ENCODE results near the gene HS3ST4.

DNA sequence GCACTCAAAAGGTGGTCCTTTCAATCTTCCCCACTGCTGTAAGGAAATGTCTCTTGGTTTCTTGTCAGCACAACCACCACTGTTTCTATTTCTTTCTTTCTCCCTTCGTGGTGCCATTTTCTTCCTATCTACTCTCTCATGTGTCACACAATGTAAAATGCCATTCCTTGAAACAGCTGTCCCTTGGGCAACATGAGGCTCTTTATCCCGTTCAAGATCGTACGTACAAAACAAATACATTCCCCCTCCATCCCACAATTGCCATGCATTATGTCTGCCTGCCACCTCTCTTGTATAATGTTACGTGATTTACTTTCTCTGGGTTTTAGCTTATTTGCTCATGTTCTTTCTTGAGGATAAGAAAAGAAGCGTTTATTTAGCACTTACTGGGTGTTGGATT, 410.6 kb downstream of the HS3ST4 start:
- TF ChIP-seq POLR2AphosphoS5 (IDR thresholded peaks at IDR 0.05; ENCODE audit: low read depth) (no peak), EZH2phosphoT487 (IDR thresholded peaks at IDR 0.05; ENCODE audit: unreplicated experiment) (no peak), CREB1 (CRISPR knock-in tag; IDR thresholded peaks at IDR 0.05; ENCODE audit: low read depth) (no peak), EZH2 (IDR thresholded peaks at IDR 0.05; ENCODE audit: low read depth, unreplicated experiment) (no peak)
- TF ChIP-seq, protein P1, sequence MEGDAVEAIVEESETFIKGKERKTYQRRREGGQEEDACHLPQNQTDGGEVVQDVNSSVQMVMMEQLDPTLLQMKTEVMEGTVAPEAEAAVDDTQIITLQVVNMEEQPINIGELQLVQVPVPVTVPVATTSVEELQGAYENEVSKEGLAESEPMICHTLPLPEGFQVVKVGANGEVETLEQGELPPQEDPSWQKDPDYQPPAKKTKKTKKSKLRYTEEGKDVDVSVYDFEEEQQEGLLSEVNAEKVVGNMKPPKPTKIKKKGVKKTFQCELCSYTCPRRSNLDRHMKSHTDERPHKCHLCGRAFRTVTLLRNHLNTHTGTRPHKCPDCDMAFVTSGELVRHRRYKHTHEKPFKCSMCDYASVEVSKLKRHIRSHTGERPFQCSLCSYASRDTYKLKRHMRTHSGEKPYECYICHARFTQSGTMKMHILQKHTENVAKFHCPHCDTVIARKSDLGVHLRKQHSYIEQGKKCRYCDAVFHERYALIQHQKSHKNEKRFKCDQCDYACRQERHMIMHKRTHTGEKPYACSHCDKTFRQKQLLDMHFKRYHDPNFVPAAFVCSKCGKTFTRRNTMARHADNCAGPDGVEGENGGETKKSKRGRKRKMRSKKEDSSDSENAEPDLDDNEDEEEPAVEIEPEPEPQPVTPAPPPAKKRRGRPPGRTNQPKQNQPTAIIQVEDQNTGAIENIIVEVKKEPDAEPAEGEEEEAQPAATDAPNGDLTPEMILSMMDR (conservative IDR thresholded peaks at IDR 0.05; ENCODE audit: low read depth in 2 of 2): no peak
- TF ChIP-seq, protein P2, sequence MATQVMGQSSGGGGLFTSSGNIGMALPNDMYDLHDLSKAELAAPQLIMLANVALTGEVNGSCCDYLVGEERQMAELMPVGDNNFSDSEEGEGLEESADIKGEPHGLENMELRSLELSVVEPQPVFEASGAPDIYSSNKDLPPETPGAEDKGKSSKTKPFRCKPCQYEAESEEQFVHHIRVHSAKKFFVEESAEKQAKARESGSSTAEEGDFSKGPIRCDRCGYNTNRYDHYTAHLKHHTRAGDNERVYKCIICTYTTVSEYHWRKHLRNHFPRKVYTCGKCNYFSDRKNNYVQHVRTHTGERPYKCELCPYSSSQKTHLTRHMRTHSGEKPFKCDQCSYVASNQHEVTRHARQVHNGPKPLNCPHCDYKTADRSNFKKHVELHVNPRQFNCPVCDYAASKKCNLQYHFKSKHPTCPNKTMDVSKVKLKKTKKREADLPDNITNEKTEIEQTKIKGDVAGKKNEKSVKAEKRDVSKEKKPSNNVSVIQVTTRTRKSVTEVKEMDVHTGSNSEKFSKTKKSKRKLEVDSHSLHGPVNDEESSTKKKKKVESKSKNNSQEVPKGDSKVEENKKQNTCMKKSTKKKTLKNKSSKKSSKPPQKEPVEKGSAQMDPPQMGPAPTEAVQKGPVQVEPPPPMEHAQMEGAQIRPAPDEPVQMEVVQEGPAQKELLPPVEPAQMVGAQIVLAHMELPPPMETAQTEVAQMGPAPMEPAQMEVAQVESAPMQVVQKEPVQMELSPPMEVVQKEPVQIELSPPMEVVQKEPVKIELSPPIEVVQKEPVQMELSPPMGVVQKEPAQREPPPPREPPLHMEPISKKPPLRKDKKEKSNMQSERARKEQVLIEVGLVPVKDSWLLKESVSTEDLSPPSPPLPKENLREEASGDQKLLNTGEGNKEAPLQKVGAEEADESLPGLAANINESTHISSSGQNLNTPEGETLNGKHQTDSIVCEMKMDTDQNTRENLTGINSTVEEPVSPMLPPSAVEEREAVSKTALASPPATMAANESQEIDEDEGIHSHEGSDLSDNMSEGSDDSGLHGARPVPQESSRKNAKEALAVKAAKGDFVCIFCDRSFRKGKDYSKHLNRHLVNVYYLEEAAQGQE (IDR thresholded peaks at IDR 0.05; ENCODE audit: unreplicated experiment): no peak
